ENCODE measurements around the gene SLC35B2.

DNA sequence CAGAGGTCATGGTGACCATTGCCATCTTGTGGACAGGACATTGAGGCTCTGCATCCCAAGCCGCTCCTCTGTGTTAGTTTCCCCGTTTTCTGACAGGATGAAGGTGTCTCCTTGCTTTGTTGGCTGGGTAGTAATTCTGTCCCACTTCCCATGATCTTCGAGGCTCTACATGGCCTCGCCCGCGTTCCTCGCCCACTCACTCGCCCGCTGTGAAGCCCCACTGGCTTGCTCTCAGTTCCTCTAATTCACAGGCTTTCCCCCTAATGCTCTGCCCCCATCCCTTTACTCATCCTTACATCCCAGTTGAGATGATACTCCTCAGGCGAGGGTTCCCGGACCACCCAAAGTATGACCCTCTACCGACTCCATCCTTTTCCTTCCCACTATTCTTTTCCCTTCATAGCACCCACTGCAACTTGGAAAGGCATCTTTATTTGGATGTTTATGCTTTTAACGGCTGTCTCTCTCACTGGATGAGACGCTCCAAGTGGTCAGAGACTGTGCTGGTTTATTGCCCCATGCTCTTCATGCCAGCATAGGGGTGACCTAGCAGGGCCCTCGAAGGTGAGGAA lies 511 bp upstream of the SLC35B2 start:
- TF ChIP-seq POLR2A (IDR thresholded peaks at IDR 0.05): no peak
- TF ChIP-seq, protein P1, sequence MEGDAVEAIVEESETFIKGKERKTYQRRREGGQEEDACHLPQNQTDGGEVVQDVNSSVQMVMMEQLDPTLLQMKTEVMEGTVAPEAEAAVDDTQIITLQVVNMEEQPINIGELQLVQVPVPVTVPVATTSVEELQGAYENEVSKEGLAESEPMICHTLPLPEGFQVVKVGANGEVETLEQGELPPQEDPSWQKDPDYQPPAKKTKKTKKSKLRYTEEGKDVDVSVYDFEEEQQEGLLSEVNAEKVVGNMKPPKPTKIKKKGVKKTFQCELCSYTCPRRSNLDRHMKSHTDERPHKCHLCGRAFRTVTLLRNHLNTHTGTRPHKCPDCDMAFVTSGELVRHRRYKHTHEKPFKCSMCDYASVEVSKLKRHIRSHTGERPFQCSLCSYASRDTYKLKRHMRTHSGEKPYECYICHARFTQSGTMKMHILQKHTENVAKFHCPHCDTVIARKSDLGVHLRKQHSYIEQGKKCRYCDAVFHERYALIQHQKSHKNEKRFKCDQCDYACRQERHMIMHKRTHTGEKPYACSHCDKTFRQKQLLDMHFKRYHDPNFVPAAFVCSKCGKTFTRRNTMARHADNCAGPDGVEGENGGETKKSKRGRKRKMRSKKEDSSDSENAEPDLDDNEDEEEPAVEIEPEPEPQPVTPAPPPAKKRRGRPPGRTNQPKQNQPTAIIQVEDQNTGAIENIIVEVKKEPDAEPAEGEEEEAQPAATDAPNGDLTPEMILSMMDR (IDR thresholded peaks at IDR 0.05): peak in 3 of 12 donors; percentile 9 to 36 (median 23)
